GM12878 (cell line): Measurements from ENCODE around the gene IL36B.

ENCODE experiments used
- CHD2 ChIP-seq: IDR thresholded peaks from 2 replicates; pipeline ENCODE4 v1.6.1; 2011; ENCODE audit warnings: low read depth, low read length, improper control_type of control experiment, borderline replicate concordance
- CTCF ChIP-seq, 3 experiments: IDR thresholded peaks in 2 of 3; conservative IDR thresholded peaks in 1 of 3; 2 replicates each; pipeline ENCODE4 v1.5.1; 2011; ENCODE audit warnings: low read depth in 3 of 3, low read length in 3 of 3, mild to moderate bottlenecking in 3 of 3, control low read depth in 2 of 3, moderate library complexity in 2 of 3, inconsistent platforms in 1 of 3, mixed read lengths in 1 of 3; ENCODE audit not compliant: control insufficient read depth in 2 of 3, insufficient read depth in 1 of 3; ENCODE audit errors: extremely low read depth in 1 of 3
- POLR2AphosphoS5 ChIP-seq: IDR thresholded peaks from 2 replicates; pipeline ENCODE4 v1.6.1; 2011; ENCODE audit warnings: mild to moderate bottlenecking, low read length, inconsistent platforms
- TAF1 ChIP-seq: IDR thresholded peaks from 2 replicates; pipeline ENCODE4 v1.6.1; 2011; ENCODE audit warnings: mild to moderate bottlenecking, low read depth, low read length, borderline replicate concordance
- YY1 ChIP-seq: IDR thresholded peaks from 2 replicates; pipeline ENCODE4 v1.6.1; 2011; ENCODE audit warnings: low read depth, mild to moderate bottlenecking, low read length

- TF ChIP-seq CHD2 (no peak), TAF1 (no peak), YY1 (no peak), CTCF (IDR thresholded peaks at IDR 0.05 in 2 of 3, conservative IDR thresholded peaks at IDR 0.05 in 1 of 3; ENCODE audit: control insufficient read depth in 2 of 3, extremely low read depth in 1 of 3, insufficient read depth in 1 of 3, low read depth in 3 of 3, low read length in 3 of 3) (peak; percentile 86 to 89 (median 87)), POLR2AphosphoS5 (no peak)
These were observed 27.5 kb upstream of the IL36B start for GRCh38 chr2:113080134-113080533.
